ENCODE data around the gene PCDHA5. TPM values are rescaled to one million over a fixed set of nuclear protein-coding genes. Genes with fewer than 3 reads are reported as not detected.

The PCDHA5 gene
- 0.41 TPM for total RNA-seq

DNA sequence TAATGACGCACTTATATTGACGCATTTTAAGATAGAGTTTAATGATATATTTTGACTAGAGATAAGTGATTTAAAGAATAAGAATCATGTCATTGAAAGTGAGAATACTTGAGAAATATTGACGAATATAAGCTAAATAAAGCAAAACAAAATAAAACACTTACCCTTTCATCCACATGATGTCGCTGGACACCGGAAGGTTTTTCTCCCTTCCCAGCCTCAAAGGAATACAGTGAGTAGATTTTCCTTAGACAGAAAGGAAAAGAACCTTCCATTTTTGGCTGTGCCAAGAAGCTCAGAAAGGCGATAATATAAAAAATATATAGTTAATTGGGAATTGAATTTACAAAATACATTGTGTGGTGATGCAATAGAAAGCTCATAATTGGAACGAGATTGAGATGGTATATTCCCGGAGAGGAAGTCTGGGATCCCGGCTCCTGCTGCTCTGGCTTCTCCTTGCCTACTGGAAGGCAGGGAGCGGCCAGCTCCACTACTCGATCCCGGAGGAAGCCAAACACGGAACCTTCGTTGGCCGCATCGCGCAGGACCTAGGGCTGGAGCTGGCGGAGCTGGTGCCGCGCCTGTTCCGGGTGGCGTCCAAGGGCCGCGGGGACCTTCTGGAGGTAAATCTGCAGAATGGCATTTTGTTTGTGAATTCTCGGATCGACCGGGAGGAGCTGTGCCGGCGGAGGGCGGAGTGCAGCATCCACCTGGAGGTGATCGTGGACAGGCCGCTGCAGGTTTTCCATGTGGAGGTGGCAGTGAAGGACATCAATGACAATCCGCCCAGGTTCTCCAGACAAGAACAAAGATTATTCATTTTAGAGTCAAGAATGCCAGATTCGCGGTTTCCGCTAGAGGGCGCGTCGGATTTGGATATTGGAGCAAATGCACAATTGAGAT is at the start of gene PCDHA5:
Gene PCDHA5 (plus strand): TSS at position 239 of the 906 bp plus-strand sequence.

DNA sequence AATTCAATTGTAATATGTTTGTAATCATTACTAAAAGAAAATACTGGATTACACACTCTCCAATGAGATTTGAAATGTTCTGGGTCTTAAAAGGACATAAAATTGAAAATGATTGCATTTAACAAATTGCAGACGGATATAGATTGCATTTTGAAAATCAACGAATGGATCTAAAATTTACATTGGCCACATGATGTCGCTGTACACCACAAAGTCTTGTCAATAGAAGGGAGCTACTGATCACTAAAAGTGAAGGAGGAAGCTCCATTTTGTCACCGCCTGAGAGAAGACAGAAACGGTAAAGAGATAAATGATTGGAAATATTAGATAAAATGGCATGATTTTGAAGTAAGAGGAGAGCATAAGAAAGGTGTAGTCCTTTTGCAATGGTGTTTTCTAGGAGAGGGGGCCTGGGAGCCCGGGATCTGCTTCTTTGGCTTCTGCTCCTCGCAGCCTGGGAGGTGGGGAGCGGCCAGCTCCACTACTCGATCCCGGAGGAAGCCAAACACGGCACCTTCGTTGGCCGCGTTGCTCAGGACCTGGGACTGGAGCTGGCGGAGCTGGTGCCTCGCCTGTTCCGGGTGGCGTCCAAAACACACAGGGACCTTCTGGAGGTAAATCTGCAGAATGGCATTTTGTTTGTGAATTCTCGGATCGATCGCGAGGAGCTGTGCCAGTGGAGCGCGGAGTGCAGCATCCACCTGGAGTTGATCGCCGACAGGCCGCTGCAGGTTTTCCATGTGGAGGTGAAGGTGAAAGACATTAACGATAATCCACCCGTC is 35.3 kb upstream of the PCDHA5 start, which contains the start of gene PCDHA1:
Gene PCDHA1 (plus strand): TSS at position 236 of the 782 bp plus-strand sequence.

DNA sequence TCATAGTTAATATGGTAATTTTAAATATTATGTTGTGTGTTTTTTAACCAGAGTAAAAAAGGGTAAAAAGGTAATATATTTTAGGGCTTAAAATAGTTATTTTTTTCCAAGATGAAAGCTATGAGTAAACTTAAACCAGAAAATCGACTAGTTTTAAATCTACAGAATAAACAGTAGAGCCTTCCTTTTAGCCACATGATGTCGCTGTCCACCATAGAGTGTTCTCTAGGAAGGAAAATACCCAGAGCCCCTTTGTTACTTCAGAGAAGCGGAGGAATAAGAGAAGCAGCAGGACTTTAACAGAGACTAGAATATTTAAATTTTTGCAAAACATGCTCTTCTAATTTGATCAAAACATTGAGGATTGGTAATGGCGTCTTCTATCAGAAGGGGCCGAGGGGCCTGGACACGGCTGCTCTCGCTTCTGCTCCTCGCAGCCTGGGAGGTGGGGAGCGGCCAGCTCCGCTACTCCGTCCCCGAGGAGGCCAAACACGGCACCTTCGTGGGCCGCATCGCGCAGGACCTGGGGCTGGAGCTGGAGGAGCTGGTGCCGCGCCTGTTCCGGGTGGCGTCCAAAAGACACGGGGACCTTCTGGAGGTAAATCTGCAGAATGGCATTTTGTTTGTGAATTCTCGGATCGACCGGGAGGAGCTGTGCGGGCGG is 26.7 kb upstream of the PCDHA5 start, which contains the start of gene PCDHA2:
Gene PCDHA2 (plus strand): TSS at position 258 of the 664 bp plus-strand sequence.

DNA sequence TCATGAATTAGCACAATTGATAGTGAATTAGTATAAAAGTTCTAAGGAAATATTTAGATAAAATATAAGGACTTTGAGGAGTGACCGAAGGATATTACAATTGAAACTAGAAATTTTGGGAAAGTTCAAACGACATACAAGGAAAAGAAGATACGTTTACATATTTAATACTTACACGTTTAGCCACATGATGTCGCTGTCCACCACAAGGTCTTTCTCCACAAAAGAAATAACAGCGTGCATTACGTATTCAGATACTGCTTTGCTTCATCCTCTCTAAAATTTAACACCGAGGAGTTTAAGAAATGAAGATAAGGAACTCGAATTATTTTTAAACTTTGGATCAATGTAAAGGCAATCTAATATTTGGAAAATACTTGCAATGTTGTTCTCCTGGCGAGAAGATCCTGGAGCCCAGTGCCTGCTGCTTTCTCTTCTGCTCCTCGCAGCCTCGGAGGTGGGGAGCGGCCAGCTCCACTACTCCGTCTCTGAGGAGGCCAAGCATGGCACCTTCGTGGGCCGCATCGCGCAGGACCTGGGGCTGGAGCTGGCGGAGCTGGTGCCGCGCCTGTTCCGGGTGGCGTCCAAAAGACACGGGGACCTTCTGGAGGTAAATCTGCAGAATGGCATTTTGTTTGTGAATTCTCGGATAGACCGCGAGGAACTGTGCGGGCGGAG is 20.5 kb upstream of the PCDHA5 start, which contains the start of gene PCDHA3:
Gene PCDHA3 (plus strand): TSS at position 242 of the 678 bp plus-strand sequence.

DNA sequence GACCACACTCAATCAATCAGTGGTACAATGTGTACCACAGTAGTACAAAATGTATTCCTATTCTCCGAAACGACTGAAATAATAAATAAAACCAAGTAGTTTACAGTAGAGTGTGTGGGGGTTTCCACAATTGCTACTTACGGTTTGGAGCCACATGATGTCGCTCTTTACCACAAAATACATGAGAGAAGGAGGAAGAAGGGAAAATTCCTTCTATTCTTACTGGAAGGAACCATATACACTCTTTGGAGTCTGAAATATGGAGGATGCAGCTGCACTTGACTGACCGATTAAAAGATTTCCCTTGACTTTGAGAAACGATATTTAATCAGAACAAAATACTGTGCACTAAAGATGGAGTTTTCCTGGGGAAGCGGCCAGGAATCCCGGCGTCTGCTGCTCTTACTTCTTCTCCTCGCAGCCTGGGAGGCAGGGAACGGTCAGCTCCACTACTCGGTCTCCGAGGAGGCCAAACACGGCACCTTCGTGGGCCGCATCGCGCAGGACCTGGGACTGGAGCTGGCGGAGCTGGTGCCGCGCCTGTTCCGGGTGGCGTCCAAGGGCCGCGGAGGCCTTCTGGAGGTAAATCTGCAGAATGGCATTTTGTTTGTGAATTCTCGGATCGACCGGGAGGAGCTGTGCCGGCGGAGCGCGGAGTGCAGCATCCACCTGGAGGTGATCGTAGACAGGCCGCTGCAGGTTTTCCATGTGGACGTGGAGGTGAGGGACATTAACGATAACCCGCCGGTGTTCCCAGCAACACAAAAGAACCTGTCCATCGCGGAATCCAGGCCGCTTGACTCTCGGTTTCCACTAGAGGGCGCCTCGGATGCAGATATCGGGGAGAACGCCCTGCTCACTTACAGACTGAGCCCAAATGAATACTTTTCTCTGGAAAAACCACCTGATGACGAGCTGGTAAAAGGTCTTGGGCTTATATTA is 14.3 kb upstream of the PCDHA5 start, which contains the start of gene PCDHA4:
Gene PCDHA4 (plus strand): TSS at position 235 of the 942 bp plus-strand sequence.

DNA sequence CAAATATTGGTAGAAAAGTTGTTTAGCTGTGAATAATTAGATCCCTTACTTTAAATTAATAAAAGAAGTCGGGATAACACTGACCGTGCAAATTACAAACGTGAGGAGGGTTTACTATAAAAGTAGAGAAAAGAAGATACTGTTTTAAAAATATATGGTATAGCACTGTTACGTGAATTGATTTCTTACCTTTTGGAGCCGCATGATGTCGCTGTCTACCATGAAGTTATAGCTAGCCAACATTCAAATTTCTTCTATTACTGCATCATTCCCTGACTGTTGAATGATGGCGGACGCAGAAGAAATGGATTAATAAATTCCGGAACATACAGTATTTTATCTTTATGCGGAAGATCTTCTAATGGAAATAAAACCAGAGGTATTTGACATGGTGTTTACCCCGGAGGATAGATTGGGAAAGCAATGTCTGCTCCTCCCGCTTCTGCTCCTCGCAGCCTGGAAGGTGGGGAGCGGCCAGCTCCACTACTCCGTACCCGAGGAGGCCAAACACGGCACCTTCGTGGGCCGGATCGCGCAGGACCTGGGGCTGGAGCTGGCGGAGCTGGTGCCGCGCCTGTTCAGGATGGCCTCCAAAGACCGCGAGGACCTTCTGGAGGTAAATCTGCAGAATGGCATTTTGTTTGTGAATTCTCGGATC is 6.4 kb downstream of the PCDHA5 start, which contains the start of gene PCDHA6:
Gene PCDHA6 (plus strand): TSS at position 257 of the 658 bp plus-strand sequence. CDS start 132 bp downstream, at position 389.

DNA sequence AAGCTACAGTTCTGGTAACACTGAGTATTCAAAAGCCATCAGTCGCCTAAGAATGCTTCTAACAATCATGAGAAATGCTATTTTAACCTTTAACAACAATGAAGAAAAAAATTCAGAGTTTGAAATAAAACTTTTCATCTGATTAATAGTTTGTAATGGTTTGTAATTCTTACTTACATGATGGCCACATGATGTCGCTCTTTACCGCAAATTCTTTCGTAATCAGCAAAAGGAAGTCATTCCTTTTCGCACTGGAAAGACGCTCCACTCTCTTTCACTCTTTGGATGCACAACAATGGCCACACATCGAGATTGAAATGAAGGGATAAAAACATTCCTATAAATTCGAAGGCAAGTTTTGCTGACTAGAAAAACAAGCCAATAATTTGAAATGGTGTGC is 12.6 kb downstream of the PCDHA5 start, which contains the start of gene PCDHA7:
Gene PCDHA7 (plus strand): TSS at position 277 of the 400 bp plus-strand sequence. CDS start 115 bp downstream, at position 392.

DNA sequence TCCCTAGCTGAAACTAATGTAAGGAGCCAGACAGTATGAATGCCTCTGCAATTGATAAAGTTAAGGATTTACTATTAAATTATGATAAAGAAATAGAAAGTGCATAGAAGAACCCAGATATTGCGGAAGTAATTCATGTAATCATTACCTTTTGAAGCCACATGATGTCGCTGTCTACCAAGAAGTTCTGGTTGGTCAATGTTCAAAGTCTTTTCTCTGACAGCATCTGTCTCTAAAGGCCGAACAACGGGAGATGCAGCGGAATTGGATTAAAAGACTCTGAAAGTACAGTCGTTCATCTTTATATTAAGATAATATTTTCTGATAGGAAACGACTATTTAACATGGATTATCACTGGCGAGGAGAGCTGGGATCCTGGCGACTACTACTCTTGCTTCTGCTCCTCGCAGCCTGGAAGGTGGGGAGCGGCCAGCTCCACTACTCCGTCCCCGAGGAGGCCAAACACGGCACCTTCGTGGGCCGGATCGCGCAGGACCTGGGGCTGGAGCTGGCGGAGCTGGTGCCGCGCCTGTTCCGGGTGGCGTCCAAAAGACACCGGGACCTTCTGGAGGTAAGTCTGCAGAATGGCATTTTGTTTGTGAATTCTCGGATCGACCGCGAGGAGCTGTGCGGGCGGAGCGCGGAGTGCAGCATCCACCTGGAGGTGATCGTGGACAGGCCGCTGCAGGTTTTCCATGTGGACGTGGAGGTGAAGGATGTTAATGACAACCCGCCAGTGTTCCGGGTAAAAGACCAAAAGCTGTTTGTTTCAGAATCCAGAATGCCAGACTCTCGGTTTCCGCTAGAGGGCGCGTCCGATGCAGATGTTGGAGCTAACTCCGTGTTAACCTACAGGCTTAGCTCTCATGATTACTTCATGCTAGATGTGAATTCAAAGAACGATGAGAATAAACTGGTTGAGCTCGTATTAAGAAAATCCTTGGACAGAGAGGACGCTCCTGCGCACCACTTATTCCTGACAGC is 19.9 kb downstream of the PCDHA5 start, which contains the start of gene PCDHA8:
Gene PCDHA8 (plus strand): TSS at position 210 of the 985 bp plus-strand sequence. CDS start 135 bp downstream, at position 345.

DNA sequence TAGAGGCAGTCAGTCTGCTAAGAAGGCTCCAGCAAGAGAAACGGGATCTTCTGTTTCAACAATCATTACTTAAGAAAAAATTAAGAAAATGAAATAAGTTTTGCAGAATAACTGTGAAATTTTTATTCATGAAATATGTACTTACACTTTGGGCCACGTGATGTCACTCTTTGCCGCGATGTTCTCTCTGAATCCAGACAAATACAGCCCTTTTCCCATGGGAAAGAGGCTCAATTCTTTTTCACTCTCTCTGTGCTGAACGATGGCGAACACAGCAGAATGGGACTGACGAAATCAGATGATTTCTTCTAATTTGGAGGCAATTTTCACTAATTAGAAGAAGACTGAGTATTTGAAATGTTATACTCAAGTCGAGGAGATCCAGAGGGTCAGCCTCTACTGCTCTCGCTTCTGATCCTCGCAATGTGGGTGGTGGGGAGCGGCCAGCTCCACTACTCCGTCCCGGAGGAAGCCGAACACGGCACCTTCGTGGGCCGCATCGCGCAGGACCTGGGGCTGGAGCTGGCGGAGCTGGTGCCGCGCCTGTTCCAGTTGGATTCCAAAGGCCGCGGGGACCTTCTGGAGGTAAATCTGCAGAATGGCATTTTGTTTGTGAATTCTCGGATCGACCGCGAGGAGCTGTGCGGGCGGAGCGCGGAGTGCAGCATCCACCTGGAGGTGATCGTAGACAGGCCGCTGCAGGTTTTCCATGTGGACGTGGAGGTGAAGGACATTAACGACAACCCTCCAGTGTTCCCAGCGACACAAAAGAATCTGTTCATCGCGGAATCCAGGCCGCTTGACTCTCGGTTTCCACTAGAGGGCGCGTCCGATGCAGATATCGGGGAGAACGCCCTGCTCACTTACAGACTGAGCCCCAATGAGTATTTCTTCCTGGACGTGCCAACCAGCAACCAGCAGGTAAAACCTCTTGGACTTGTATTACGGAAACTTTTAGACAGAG is 27.0 kb downstream of the PCDHA5 start, which contains the start of gene PCDHA9:
Gene PCDHA9 (plus strand): TSS at position 244 of the 964 bp plus-strand sequence. CDS start 114 bp downstream, at position 358.

DNA sequence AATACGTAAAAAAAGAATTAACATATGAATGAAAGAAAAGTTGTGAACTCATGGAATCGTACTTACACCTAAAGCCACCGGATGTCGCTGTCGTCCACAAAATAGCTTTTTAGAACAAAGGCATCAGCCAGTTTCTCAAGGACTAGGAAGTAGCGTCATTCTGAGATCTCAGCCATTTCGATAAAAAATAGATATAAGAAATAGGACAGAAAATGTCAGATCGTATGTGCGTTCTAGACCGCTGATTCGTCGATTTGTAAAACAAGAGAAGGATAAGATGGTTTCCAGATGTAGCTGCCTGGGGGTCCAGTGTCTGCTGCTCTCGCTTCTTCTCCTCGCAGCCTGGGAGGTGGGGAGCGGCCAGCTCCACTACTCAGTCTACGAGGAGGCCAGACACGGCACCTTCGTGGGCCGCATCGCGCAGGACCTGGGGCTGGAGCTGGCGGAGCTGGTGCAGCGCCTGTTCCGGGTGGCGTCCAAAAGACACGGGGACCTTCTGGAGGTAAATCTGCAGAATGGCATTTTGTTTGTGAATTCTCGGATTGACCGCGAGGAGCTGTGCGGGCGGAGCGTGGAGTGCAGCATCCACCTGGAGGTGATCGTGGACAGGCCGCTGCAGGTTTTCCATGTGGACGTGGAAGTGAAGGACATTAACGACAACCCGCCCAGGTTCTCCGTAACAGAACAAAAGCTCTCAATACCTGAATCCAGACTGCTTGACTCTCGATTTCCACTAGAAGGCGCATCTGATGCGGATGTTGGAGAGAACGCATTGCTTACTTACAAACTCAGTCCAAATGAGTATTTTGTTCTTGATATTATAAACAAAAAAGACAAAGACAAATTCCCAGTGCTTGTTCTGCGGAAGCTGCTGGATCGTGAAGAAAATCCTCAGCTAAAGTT is 34.6 kb downstream of the PCDHA5 start, which contains the start of gene PCDHA10:
Gene PCDHA10 (plus strand): TSS at position 126 of the 903 bp plus-strand sequence. CDS start 152 bp downstream, at position 278.

DNA sequence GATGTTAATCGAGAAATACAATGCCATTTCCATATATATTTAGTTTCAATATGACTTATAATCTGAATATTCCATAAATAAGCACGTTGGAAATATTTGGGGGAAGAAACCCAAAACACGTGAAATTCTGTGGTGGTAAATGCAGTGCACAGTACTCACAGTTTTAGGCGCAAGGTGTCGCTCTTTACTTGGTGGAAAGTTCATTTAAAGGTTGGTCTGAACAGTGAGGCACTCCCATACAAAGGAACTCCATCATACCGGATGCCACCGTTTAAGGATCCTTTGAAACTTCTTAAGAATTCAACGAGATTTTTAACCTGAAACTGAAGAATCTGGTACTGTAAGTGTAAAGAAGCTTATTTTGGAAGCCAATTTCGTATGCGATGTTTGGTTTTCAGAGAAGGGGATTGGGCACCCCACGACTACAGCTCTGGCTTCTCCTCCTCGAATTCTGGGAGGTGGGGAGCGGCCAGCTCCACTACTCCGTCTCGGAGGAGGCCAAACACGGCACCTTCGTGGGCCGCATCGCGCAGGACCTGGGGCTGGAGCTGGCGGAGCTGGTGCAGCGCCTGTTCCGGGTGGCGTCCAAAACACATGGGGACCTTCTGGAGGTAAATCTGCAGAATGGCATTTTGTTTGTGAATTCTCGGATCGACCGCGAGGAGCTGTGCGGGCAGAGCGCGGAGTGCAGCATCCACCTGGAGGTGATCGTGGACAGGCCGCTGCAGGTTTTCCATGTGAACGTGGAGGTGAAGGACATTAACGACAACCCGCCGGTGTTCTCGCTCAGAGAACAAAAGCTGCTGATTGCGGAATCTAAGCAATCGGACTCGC is 47.5 kb downstream of the PCDHA5 start, which contains the start of gene PCDHA11:
Gene PCDHA11 (plus strand): TSS at position 237 of the 834 bp plus-strand sequence. CDS start 147 bp downstream, at position 384.

